ENCODE results near the gene FBF1.

Gene FBF1

GRCh38 chr17:75917141-75917916, 23.5 kb downstream of the FBF1 start:
- ATAC-seq, result no peak
- no peak for TF ChIP-seq ZNF70 (CRISPR knock-in tag; IDR thresholded peaks at IDR 0.05)

- no peak for TF ChIP-seq TOX (CRISPR knock-in tag; IDR thresholded peaks at IDR 0.05; ENCODE audit: borderline replicate concordance)
- TF ChIP-seq ZNF565 (CRISPR knock-in tag; conservative IDR thresholded peaks at IDR 0.05; ENCODE audit: low read depth), result no peak
- no peak for TF ChIP-seq CSRNP3 (CRISPR knock-in tag; IDR thresholded peaks at IDR 0.05)
- TF ChIP-seq BACH2 (CRISPR knock-in tag; IDR thresholded peaks at IDR 0.05; ENCODE audit: borderline replicate concordance), result no peak
- no peak for TF ChIP-seq ZNF8 (CRISPR knock-in tag; IDR thresholded peaks at IDR 0.05)
- TF ChIP-seq SNAI2 (CRISPR knock-in tag; IDR thresholded peaks at IDR 0.05), result no peak
- no peak for TF ChIP-seq ZNF70 (CRISPR knock-in tag; IDR thresholded peaks at IDR 0.05)
- TF ChIP-seq RARB (CRISPR knock-in tag; IDR thresholded peaks at IDR 0.05), result no peak
- TF ChIP-seq PPARA (CRISPR knock-in tag; IDR thresholded peaks at IDR 0.05; ENCODE audit: borderline replicate concordance), result no peak
- TF ChIP-seq POU6F1 (CRISPR knock-in tag; IDR thresholded peaks at IDR 0.05; ENCODE audit: borderline replicate concordance, low read depth), result no peak
- TF ChIP-seq GLIS3 (CRISPR knock-in tag; IDR thresholded peaks at IDR 0.05), result no peak
- no peak for TF ChIP-seq ISL1 (CRISPR knock-in tag; IDR thresholded peaks at IDR 0.05)
- TF ChIP-seq ARNTL (CRISPR knock-in tag; IDR thresholded peaks at IDR 0.05; ENCODE audit: borderline replicate concordance, low read depth), result no peak
- TF ChIP-seq TSHZ2 (CRISPR knock-in tag; IDR thresholded peaks at IDR 0.05), result no peak
- TF ChIP-seq PATZ1 (CRISPR knock-in tag; IDR thresholded peaks at IDR 0.05; ENCODE audit: borderline replicate concordance), result no peak
- TF ChIP-seq ZC3H10 (CRISPR knock-in tag; IDR thresholded peaks at IDR 0.05), result no peak
- no peak for TF ChIP-seq CSDC2 (CRISPR knock-in tag; IDR thresholded peaks at IDR 0.05)
- no peak for TF ChIP-seq CREB5 (CRISPR knock-in tag; IDR thresholded peaks at IDR 0.05; ENCODE audit: low read depth)
- TF ChIP-seq ESRRG (CRISPR knock-in tag; IDR thresholded peaks at IDR 0.05), result no peak
- no peak for TF ChIP-seq OSR1 (CRISPR knock-in tag; IDR thresholded peaks at IDR 0.05)
- ATAC-seq, result no peak
Measured at GRCh38 chr17:75915268-75915667, 25.6 kb downstream of the FBF1 start.

- ATAC-seq, result no peak
- TF ChIP-seq GLIS3 (CRISPR knock-in tag; IDR thresholded peaks at IDR 0.05), result no peak
- no peak for TF ChIP-seq TSHZ2 (CRISPR knock-in tag; IDR thresholded peaks at IDR 0.05)
- no peak for TF ChIP-seq BACH2 (CRISPR knock-in tag; IDR thresholded peaks at IDR 0.05; ENCODE audit: borderline replicate concordance)
- TF ChIP-seq ZNF70 (CRISPR knock-in tag; IDR thresholded peaks at IDR 0.05), result no peak
- TF ChIP-seq ISL1 (CRISPR knock-in tag; IDR thresholded peaks at IDR 0.05), result no peak
- TF ChIP-seq ZNF8 (CRISPR knock-in tag; IDR thresholded peaks at IDR 0.05), result no peak
- TF ChIP-seq POU6F1 (CRISPR knock-in tag; IDR thresholded peaks at IDR 0.05; ENCODE audit: borderline replicate concordance, low read depth), result no peak
- TF ChIP-seq PATZ1 (CRISPR knock-in tag; IDR thresholded peaks at IDR 0.05; ENCODE audit: borderline replicate concordance), result no peak
Measured at GRCh38 chr17:75914643-75915267, 26.1 kb downstream of the FBF1 start.
